HG02678 (cell line): Measurements from ENCODE around the gene INPP1.
A peak's percentile ranks its signal among the peaks of the same experiment; 100 is the strongest.

Experiments used
- ATAC-seq: cut with Tn5 transposase; IDR thresholded peaks from one replicate; pipeline ENCODE4 v1.9.1; 2021; ENCODE audit warnings: mild to moderate bottlenecking, moderate library complexity; ENCODE audit not compliant: unreplicated experiment

INPP1 gene

GRCh38 chr2:190407662-190408537 lies 64.5 kb downstream of the INPP1 start, which contains the start of gene MFSD6:
Gene MFSD6 (plus strand): TSS chr2:190408355. CDS start chr2:190436030, 27,675 bp downstream.
- peak; percentile 63 for ATAC-seq

- ATAC-seq: peak; percentile 63
Measured at GRCh38 chr2:190408538-190409271, 65.3 kb downstream of the INPP1 start.

- ATAC-seq: no peak
Measured at GRCh38 chr2:190409616-190410015, 66.2 kb downstream of the INPP1 start.

GRCh38 chr2:190410166-190410565 lies 66.8 kb downstream of the INPP1 start:
- no peak for ATAC-seq

GRCh38 chr2:190412966-190413365 lies 69.6 kb downstream of the INPP1 start:
- no peak for ATAC-seq

- ATAC-seq: no peak
Measured at GRCh38 chr2:190413421-190413820, 70.0 kb downstream of the INPP1 start.

GRCh38 chr2:190415251-190415650 lies 71.9 kb downstream of the INPP1 start:
- no peak for ATAC-seq

GRCh38 chr2:190415794-190416775 lies 72.7 kb downstream of the INPP1 start:
- no peak for ATAC-seq

- ATAC-seq: no peak
Measured at GRCh38 chr2:190417045-190417842, 73.9 kb downstream of the INPP1 start.

GRCh38 chr2:190418727-190419126 lies 75.3 kb downstream of the INPP1 start:
- ATAC-seq: no peak

GRCh38 chr2:190420801-190421200 lies 77.4 kb downstream of the INPP1 start:
- ATAC-seq: no peak
